Measurements from ENCODE around the gene GMPR.
"Not testable (repeated sequence)": the region's sequence is repeated elsewhere in the genome, so short reads cannot be mapped to it uniquely, and the experiment has no call there.

The GMPR gene

DNA sequence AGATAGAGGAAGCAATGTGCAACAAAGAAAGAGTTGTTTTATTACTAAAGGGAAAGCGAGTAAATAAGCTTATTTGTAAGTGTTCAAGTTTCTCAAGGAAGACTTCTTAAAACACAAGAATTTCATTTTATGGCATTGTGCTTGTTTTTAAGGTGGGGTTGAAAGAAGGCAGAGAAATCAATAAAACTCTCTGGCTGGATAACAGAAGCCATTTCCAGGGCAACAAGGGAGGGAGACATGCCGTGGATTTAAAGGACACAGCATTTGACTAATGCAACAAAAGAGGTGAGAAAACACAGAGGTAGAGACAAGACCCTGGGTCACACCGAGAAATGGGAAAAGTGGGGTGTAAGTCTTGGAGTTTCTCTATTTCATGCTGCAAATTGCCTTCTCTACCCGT lies 28.8 kb upstream of the GMPR start:
- H3K4me3 ChIP-seq (replicated peaks; ENCODE audit: low read depth, low read length), result no peak overlapping the region
- TF ChIP-seq, protein P1, sequence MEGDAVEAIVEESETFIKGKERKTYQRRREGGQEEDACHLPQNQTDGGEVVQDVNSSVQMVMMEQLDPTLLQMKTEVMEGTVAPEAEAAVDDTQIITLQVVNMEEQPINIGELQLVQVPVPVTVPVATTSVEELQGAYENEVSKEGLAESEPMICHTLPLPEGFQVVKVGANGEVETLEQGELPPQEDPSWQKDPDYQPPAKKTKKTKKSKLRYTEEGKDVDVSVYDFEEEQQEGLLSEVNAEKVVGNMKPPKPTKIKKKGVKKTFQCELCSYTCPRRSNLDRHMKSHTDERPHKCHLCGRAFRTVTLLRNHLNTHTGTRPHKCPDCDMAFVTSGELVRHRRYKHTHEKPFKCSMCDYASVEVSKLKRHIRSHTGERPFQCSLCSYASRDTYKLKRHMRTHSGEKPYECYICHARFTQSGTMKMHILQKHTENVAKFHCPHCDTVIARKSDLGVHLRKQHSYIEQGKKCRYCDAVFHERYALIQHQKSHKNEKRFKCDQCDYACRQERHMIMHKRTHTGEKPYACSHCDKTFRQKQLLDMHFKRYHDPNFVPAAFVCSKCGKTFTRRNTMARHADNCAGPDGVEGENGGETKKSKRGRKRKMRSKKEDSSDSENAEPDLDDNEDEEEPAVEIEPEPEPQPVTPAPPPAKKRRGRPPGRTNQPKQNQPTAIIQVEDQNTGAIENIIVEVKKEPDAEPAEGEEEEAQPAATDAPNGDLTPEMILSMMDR (IDR thresholded peaks at IDR 0.05; ENCODE audit: low read depth, low read length, missing control alignments), result no peak
- DNase-seq (ENCODE audit: extremely low read depth, low read depth), result no peak

DNA sequence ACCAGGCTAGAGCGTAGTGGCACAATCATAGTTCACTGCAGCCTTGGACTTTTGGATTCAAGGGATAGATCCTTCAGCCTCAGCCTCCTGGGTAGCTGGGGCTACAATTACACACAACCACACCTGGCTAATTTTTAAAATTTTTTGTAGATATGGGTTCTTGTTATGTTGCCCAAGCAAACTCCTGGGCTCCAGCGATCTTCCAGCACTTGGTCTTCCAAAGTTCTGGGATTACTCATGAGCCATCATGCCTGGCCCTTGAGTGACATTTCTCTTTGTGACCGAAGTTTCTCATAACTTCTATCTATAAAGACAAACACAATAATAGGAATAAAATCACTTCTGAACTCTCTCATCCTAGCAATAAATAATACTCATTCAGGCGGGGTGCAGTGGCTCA lies 26.1 kb upstream of the GMPR start:
- TF ChIP-seq, protein P1 (IDR thresholded peaks at IDR 0.05; ENCODE audit: low read depth, low read length, missing control alignments), result no peak
- DNase-seq (ENCODE audit: extremely low read depth, low read depth), result no peak
- H3K4me3 ChIP-seq (replicated peaks; ENCODE audit: low read depth, low read length), result no peak overlapping the region

DNA sequence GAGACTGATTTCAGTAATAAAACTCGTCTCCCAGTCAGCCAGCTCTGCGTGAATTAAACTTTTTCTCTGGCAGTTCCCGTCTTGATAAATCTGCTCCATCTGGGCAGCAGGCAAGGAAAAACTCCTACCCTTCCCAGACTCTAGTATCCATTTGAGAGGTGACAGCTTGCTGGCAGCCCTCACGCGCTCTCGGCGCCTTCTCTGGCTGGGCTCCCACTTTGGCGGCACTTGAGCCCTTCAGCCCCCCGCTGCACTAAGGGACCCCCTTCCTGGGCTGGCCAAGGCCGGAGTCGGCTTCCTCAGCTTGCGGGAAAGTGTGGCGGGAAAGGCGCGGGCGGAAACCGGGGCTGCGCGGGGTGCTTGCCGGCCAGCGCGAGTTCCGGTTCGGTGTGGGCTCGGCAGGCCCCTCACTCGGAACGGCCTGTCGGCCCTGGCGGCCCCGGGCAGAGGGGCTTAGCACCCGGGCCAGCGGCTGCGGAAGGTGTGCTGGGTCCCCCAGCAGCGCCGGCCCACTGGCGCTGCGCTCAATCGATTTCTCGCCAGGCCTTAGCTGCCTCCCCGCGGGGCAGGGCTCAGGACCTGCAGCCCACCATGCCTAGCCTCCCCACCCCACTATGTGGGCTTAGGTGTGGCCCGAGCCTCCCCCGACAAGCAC lies 21.8 kb upstream of the GMPR start:
- TF ChIP-seq, protein P1 (IDR thresholded peaks at IDR 0.05; ENCODE audit: low read depth, low read length, missing control alignments), result no peak
- no peak for DNase-seq (ENCODE audit: extremely low read depth, low read depth)
- H3K4me3 ChIP-seq (replicated peaks; ENCODE audit: low read depth, low read length), result no peak overlapping the region

DNA sequence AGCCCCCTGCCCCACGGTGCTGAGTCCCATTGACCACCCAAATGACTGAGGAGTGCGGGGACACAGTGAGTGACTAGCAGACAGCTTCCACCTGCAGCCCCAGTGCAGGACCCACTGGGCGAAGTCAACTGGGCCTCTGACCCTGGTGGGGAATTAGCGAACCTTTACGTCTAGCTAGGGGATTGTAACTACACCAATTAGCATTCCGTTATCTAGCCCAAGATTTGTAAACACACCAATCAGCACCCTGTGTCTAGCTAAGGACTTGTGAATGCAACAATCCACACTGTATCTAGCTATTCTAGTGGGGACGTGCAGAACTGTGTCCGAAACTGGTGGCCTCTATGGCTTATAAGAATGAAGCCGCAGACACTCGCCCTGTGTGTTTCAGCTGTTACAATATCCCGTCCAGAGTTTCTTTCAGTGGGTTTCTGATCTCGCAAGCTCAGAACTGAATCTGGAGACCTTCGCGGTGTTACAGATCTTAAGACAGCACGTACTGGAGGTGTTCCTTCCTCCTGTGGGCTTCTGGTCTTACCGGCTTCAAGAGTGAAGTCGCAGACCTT lies 21.1 kb upstream of the GMPR start:
- H3K4me3 ChIP-seq (replicated peaks; ENCODE audit: low read depth, low read length), result no peak overlapping the region
- DNase-seq (ENCODE audit: extremely low read depth, low read depth), result no peak
- TF ChIP-seq, protein P1 (IDR thresholded peaks at IDR 0.05; ENCODE audit: low read depth, low read length, missing control alignments), result no peak

DNA sequence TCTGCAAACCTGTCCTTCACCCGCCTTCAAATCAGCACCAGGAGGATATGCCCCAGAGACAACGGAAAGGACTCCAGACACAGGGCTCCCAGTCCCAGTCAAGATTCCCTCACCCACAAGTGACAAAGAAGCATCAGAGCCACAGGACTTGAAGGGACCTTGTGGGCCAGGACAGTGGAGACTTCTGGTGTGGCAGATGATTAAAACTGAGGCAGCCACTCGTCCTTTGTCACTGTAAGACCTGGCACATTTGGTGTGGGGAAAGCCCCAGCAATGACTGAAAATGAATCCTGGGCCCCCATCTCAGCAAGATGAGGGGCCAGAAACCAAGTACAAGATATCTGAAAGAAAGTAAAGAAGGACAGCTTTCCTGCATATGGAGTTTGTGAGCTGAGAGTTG lies 15.6 kb upstream of the GMPR start:
- TF ChIP-seq, protein P1 (IDR thresholded peaks at IDR 0.05; ENCODE audit: low read depth, low read length, missing control alignments), result no peak
- no peak for DNase-seq (ENCODE audit: extremely low read depth, low read depth)
- no peak overlapping the region for H3K4me3 ChIP-seq (replicated peaks; ENCODE audit: low read depth, low read length)

DNA sequence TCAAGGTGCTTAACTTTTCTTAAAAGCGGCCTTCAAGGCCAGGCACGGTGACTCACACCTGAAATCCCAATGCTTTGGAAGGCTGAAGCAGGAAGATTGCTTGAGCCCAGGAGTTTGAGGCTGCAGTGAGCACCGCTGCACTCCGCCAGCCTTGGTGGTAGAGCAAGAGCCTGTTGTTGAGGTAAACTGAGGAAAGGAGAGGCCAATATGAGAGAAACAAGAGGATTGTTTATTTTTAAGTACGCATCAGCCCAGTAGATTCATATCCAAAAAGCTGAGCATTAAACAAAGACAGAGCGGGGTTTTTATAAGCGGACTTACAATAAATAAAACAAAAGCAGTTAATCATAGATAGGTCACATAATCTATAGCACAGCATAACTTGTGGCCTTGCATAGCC lies 15.0 kb upstream of the GMPR start:
- TF ChIP-seq, protein P1 (IDR thresholded peaks at IDR 0.05; ENCODE audit: low read depth, low read length, missing control alignments), result no peak
- DNase-seq (ENCODE audit: extremely low read depth, low read depth), result no peak
- H3K4me3 ChIP-seq (replicated peaks; ENCODE audit: low read depth, low read length), result no peak overlapping the region

DNA sequence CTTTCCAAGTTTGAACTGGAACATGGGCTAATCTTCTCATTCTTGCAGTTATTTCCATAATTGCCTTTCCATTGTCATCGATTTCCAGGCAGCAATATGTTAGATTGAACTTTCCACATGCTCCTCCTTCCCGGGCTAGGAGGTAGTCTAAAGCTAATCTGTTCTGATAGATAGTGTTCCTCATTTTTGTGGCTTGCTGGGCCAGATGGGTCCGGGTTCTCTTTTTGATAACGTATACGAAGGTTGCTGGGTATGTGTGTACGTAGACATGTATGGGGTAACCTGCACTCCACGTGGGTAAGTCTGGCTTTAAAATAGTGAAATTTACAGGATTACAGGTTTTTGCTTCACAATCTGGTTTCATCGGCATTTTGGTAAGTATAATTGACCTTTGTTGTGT lies 14.0 kb upstream of the GMPR start:
- no peak overlapping the region for H3K4me3 ChIP-seq (replicated peaks; ENCODE audit: low read depth, low read length)
- TF ChIP-seq, protein P1 (IDR thresholded peaks at IDR 0.05; ENCODE audit: low read depth, low read length, missing control alignments), result no peak
- no peak for DNase-seq (ENCODE audit: extremely low read depth, low read depth)

DNA sequence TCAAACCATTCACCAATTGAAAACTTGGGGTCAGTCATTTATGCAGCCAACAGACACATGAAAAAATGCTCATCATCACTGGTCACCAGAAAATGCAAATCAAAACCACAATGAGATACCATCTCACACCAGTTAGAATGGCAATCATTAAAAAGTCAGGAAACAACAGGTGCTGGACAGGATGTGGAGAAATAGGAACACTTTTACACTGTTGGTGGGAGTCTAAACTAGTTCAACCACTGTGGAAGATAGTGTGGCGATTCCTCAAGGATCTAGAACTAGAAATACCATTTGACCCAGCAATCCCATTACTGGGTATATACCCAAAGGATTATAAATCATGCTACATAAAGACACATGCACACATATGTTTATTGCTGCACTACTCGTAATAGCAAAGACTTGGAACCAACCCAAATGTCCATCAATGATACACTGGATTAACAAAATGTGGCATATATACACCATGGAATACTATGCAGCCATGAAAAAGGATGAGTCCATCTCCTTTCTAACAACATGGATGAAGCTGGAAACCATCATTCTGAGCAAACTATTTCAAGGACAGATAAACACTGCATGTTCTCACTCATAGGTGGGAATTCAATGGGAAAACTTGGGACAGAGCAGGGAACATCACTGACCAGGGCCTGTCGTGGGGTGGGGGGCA lies 13.2 kb upstream of the GMPR start:
- not testable (repeated sequence) for DNase-seq (ENCODE audit: extremely low read depth, low read depth); H3K4me3 ChIP-seq (replicated peaks; ENCODE audit: low read depth, low read length)
